Vagina (tissue), 2 donors: Measurements from ENCODE around the gene SCD. TPM values are rescaled to one million over a fixed set of nuclear protein-coding genes. Genes with fewer than 3 reads are reported as not detected.

ENCODE experiments used
- DNase-seq, 2 donors: peaks; one replicate each; pipeline ENCODE4 v3.0.0-alpha.2; 2017; ENCODE audit errors: extremely low spot score in 2 of 2
- H3K27ac ChIP-seq: fragments of 200-600 bp; sonication (generic); one replicate; pipeline ENCODE4 v1.5.1; 2019
- H3K27me3 ChIP-seq: fragments of 200-600 bp; sonication (generic); one replicate; pipeline ENCODE4 v1.5.1; 2019
- H3K36me3 ChIP-seq, 2 donors: fragments of 200-600 bp; sonication (generic); one replicate each; pipeline ENCODE4 v1.5.1; 2017 to 2019
- H3K4me1 ChIP-seq: fragments of 200-600 bp; sonication (generic); one replicate; pipeline ENCODE4 v1.5.1; 2019
- H3K4me3 ChIP-seq, 2 donors: fragments of 200-600 bp; sonication (generic); 1 replicate in 1 of 2; 2 replicates in 1 of 2; pipeline ENCODE4 v1.5.1; 2016 to 2019
- H3K9me3 ChIP-seq: fragments of 200-600 bp; sonication (generic); one replicate; pipeline ENCODE4 v1.5.1; 2019
- POLR2A ChIP-seq, 2 donors: fragments of 450-650 bp; IDR thresholded peaks; one replicate each; pipeline ENCODE4 v1.6.1; 2017; ENCODE audit warnings: antibody characterized with exemption in 2 of 2, mild to moderate bottlenecking in 2 of 2, moderate library complexity in 2 of 2
- POLR2AphosphoS5 ChIP-seq, 2 donors: sonication (generic); formaldehyde crosslinking; IDR thresholded peaks; one replicate each; pipeline ENCODE4 v1.9.0; 2017; ENCODE audit warnings: antibody characterized with exemption in 2 of 2, mild to moderate bottlenecking in 2 of 2, low read depth in 1 of 2; ENCODE audit not compliant: insufficient read depth in 1 of 2
- intact Hi-C: fragments of 100-400 bp; cut with DNase I; formaldehyde crosslinking; loops from one replicate; pipeline ENCODE4 v1.15.1; 2023
- total RNA-seq: library from RNA; depleted of rRNA; stranded (reverse); fragments of >200 nt; gene quantifications from one replicate; pipeline ENCODE4 v1.2.3, GENCODE V29; 2016
- TF ChIP-seq, protein P1 (sequence below), 3 experiments: fragments of 450-650 bp in 2 of 3; fragments of 200-600 bp in 1 of 3; sonication (generic) in 1 of 3; IDR thresholded peaks; one replicate each; pipeline ENCODE4 v1.5.1; 2017 to 2019; ENCODE audit warnings: antibody characterized with exemption in 3 of 3, mild to moderate bottlenecking in 2 of 3, moderate library complexity in 2 of 3

Gene SCD
- total RNA-seq, 1 donor from 2014 or later = 42.7 TPM

DNA sequence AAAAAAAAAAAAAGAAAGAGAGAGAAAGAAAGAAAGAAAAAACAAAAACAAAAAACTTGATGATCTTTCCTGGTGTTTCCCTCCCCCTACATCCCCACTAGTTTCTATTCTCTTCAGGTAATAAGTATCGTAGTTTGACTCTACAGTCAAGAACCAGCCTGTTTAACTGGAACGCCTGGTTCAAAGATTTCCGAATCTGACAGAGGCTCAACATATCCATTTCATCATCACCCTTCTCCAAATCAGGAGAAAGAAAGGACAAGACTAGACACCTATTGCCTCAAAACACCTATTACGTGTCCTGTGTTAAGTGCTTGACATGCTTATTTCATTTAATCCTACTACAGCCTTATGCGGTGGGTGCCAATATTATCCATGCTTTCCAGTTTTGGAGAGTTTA is 40.2 kb upstream of the SCD start:
- no peak overlapping the region for H3K27ac ChIP-seq
- H3K4me1 ChIP-seq = no peaks in the 10 kb centered on the region
- intact Hi-C loops = no loop called here
- TF ChIP-seq POLR2AphosphoS5 (IDR thresholded peaks at IDR 0.05; ENCODE audit: insufficient read depth in 1 of 2, low read depth in 1 of 2) = peak in 1 of 2 donors; percentile 12
- TF ChIP-seq, protein P1, sequence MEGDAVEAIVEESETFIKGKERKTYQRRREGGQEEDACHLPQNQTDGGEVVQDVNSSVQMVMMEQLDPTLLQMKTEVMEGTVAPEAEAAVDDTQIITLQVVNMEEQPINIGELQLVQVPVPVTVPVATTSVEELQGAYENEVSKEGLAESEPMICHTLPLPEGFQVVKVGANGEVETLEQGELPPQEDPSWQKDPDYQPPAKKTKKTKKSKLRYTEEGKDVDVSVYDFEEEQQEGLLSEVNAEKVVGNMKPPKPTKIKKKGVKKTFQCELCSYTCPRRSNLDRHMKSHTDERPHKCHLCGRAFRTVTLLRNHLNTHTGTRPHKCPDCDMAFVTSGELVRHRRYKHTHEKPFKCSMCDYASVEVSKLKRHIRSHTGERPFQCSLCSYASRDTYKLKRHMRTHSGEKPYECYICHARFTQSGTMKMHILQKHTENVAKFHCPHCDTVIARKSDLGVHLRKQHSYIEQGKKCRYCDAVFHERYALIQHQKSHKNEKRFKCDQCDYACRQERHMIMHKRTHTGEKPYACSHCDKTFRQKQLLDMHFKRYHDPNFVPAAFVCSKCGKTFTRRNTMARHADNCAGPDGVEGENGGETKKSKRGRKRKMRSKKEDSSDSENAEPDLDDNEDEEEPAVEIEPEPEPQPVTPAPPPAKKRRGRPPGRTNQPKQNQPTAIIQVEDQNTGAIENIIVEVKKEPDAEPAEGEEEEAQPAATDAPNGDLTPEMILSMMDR (IDR thresholded peaks at IDR 0.05) = no peak
- H3K4me3 ChIP-seq = no peak overlapping the region
- DNase-seq = no peak
- H3K36me3 ChIP-seq = no peaks in the 10 kb centered on the region
- no peaks in the 10 kb centered on the region for H3K9me3 ChIP-seq
- no peaks in the 10 kb centered on the region for H3K27me3 ChIP-seq

DNA sequence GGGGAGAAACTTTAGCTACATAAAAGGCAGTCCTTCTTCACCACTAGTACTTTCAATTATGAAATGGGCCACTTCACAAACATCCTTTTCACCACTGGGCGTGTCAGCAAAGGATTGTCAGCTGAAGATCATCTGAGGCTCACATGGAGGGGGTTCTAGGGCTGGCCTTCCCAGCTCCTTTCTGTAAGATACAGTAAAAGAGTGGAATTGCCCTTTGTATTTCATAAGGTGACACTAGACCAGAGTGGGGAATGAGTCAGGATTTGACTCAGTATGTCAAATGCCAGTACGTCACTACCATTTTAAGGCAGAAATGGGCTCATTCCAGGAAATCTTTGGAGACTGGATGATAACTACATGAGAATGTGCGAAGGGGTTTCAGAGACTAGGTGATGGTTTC is 39.3 kb upstream of the SCD start:
- no peak for DNase-seq
- intact Hi-C loops = no loop called here
- Histone ChIP-seq H3K27ac (no peak overlapping the region), H3K9me3 (no peaks in the 10 kb centered on the region), H3K27me3 (no peaks in the 10 kb centered on the region), H3K4me1 (no peaks in the 10 kb centered on the region), H3K36me3 (no peaks in the 10 kb centered on the region), H3K4me3 (no peak overlapping the region)
- TF ChIP-seq POLR2AphosphoS5 (IDR thresholded peaks at IDR 0.05; ENCODE audit: insufficient read depth in 1 of 2, low read depth in 1 of 2) (no peak), POLR2A (IDR thresholded peaks at IDR 0.05) (no peak)
- TF ChIP-seq, protein P1 (IDR thresholded peaks at IDR 0.05) = no peak

DNA sequence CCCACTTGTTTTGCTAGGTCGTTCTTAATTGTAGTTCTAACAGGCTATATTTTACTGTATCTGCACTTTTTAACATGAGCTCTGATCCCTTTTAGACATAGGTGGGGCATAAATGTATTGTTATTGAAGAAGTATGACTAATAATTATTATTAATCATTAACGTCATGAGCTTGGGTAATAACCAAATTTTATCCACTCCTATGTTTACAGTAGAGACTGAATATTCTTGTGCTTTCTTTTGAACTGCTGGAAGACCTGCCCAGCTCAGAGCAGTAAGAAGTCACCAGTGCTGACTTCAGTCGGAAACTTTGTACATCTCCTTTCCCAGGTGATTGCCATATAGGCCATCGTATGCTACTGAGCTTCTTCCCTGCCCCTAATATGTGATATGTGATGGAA is 35.7 kb upstream of the SCD start:
- Histone ChIP-seq H3K4me3 (no peak overlapping the region), H3K27ac (no peak overlapping the region), H3K36me3 (no peaks in the 10 kb centered on the region), H3K4me1 (no peaks in the 10 kb centered on the region), H3K9me3 (no peaks in the 10 kb centered on the region), H3K27me3 (no peaks in the 10 kb centered on the region)
- intact Hi-C loops = no loop called here
- DNase-seq = no peak
- TF ChIP-seq POLR2A (IDR thresholded peaks at IDR 0.05) (no peak), POLR2AphosphoS5 (IDR thresholded peaks at IDR 0.05; ENCODE audit: insufficient read depth in 1 of 2, low read depth in 1 of 2) (no peak)
- TF ChIP-seq, protein P1 (IDR thresholded peaks at IDR 0.05) = no peak

DNA sequence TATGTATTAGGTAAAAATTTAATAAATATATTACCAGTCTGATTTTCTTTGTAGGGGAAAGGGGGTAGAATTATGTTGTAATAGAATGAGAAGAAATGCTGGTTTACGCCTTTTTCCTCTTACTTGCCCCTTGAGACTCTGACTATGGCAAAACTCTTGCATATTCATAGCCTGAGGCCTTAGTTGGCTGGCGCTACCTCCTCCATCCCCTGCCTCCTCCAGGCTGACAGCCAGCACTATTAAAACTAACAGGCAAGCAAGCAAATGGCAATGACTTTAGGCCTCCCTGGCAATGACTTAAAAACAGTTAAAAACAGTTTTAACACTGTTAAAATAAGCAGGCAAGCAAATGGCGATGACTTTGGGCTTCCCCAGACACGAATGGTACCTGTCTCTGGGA is 31.4 kb upstream of the SCD start:
- H3K27ac ChIP-seq = no peak overlapping the region
- TF ChIP-seq POLR2AphosphoS5 (IDR thresholded peaks at IDR 0.05; ENCODE audit: insufficient read depth in 1 of 2, low read depth in 1 of 2) (no peak), POLR2A (IDR thresholded peaks at IDR 0.05) (no peak)
- TF ChIP-seq, protein P1 (IDR thresholded peaks at IDR 0.05) = no peak
- DNase-seq = no peak
- no peaks in the 10 kb centered on the region for H3K36me3 ChIP-seq
- H3K27me3 ChIP-seq = no peaks in the 10 kb centered on the region
- H3K9me3 ChIP-seq = no peaks in the 10 kb centered on the region
- no peak overlapping the region for H3K4me3 ChIP-seq
- H3K4me1 ChIP-seq = no peaks in the 10 kb centered on the region
- intact Hi-C loops = no loop called here

DNA sequence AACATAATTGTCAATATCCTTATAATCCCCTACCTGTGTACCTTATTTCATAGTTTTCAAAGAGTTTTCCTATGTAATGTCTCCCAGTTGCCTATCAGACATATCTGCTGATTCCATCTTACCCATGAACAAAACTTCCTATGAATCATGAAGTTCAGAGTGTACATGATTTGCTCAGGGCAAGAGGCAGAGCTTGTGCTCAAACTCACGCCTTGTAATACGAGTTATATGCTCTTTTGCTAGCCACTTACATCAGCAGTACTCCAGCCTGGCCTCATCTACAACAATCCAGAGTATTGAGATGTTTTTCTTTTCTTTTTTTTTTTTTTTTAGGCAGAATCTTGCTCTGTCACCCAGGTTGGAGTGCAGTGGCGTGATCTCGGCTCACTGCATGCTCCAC is 28.8 kb upstream of the SCD start:
- intact Hi-C loops = no loop called here
- TF ChIP-seq POLR2AphosphoS5 (IDR thresholded peaks at IDR 0.05; ENCODE audit: insufficient read depth in 1 of 2, low read depth in 1 of 2) = no peak
- no peak for TF ChIP-seq POLR2A (IDR thresholded peaks at IDR 0.05)
- TF ChIP-seq, protein P1 (IDR thresholded peaks at IDR 0.05) = no peak
- H3K9me3 ChIP-seq = no peaks in the 10 kb centered on the region
- no peaks in the 10 kb centered on the region for H3K4me1 ChIP-seq
- H3K27me3 ChIP-seq = no peaks in the 10 kb centered on the region
- H3K36me3 ChIP-seq = no peaks in the 10 kb centered on the region
- no peak overlapping the region for H3K4me3 ChIP-seq
- DNase-seq = no peak
- no peak overlapping the region for H3K27ac ChIP-seq
